Sigmoid colon (tissue), 7 donors: ENCODE measurements around the gene MIF4GD. TPM values are rescaled to one million over a fixed set of nuclear protein-coding genes. Genes with fewer than 3 reads are reported as not detected.

Experiments used
- DNase-seq: peaks from one replicate; pipeline ENCODE4 v3.0.0-alpha.2; 2019
- H3K27ac ChIP-seq, 4 donors: fragments of 200-600 bp; sonication (generic); one replicate each; pipeline ENCODE4 v1.5.1; 2016 to 2019; ENCODE audit warnings: mild to moderate bottlenecking in 1 of 4
- H3K27me3 ChIP-seq, 3 donors: fragments of 200-600 bp; sonication (generic); one replicate each; pipeline ENCODE4 v1.5.1; 2019; ENCODE audit warnings: mild to moderate bottlenecking in 1 of 3
- H3K36me3 ChIP-seq, 4 donors: fragments of 200-600 bp; sonication (generic); one replicate each; pipeline ENCODE4 v1.5.1; 2016 to 2019
- H3K4me1 ChIP-seq, 4 donors: fragments of 200-600 bp; sonication (generic); one replicate each; pipeline ENCODE4 v1.5.1; 2017 to 2019
- H3K4me3 ChIP-seq, 4 donors: fragments of 200-600 bp; sonication (generic); one replicate each; pipeline ENCODE4 v1.5.1; 2017 to 2019; ENCODE audit warnings: mild to moderate bottlenecking in 2 of 4, moderate library complexity in 1 of 4
- H3K9me3 ChIP-seq, 4 donors: fragments of 200-600 bp in 3 of 4; sonication (generic) in 3 of 4; one replicate each; pipeline versions ENCODE4 v1.5.1 to v1.6.1; 2013 to 2019
- CTCF ChIP-seq, 4 experiments: fragments of 450-650 bp in 3 of 4; fragments of 200-600 bp in 1 of 4; IDR thresholded peaks; one replicate each; pipeline ENCODE4 v1.5.1; 2016 to 2019; ENCODE audit warnings: antibody characterized with exemption in 4 of 4, mild to moderate bottlenecking in 3 of 4, moderate library complexity in 2 of 4
- EP300 ChIP-seq, 4 donors: sonication (generic); formaldehyde crosslinking; IDR thresholded peaks; one replicate each; pipeline ENCODE4 v1.6.1; 2017; ENCODE audit warnings: antibody characterized with exemption in 4 of 4
- POLR2A ChIP-seq, 2 donors: fragments of 450-650 bp; IDR thresholded peaks; one replicate each; pipeline ENCODE4 v1.6.1; 2016; ENCODE audit warnings: antibody characterized with exemption in 2 of 2, mild to moderate bottlenecking in 2 of 2, moderate library complexity in 2 of 2
- POLR2AphosphoS5 ChIP-seq, 4 donors: sonication (generic); formaldehyde crosslinking; IDR thresholded peaks; one replicate each; pipeline ENCODE4 v1.6.1; 2017; ENCODE audit warnings: antibody characterized with exemption in 4 of 4
- WGBS, 2 donors: extraction: QIAGEN DNeasy Blood & Tissue Kit; methylation state at CpG; one replicate each; pipeline ENCODE4 v1.1.7; 2013; 5-methylcytosine and 5-hydroxymethylcytosine counted together
- intact Hi-C: fragments of 100-400 bp; cut with DNase I; formaldehyde crosslinking; loops from one replicate; pipeline ENCODE4 v1.15.1; 2023
- polyA plus RNA-seq, 3 donors: library from polyadenylated mRNA; stranded (reverse); fragments of 200-250 nt; gene quantifications; one replicate each; pipeline ENCODE4 v1.2.3, GENCODE V29; 2013
- total RNA-seq, 4 donors: library from RNA; depleted of rRNA; stranded (reverse); fragments of >200 nt; gene quantifications; one replicate each; pipeline ENCODE4 v1.1.0, GENCODE V29; 2016
- donor health status: healthy with polysubstance abuse.
- donor health status: Bipolar disorder and iron deficiency.
- donor health status: healthy.

The MIF4GD gene, protein sequence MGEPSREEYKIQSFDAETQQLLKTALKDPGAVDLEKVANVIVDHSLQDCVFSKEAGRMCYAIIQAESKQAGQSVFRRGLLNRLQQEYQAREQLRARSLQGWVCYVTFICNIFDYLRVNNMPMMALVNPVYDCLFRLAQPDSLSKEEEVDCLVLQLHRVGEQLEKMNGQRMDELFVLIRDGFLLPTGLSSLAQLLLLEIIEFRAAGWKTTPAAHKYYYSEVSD
- total RNA-seq (10 to 100 TPM; 18.1 to 40.7 (median 26.2) TPM), polyA plus RNA-seq (10 to 100 TPM; 15.0 to 33.5 (median 19.0) TPM)

- intact Hi-C loops = loop anchor here (2.0 to 5.0 kb wide), 3 partner anchors 18 to 246 kb away; partner anchors contain the start of genes CASKIN2, GRB2, SLC25A19 and TSEN54
- 0 to 1% methylated on average over 39 of the region's 39 CpGs for WGBS, 2 donors
Measured at GRCh38 chr17:75270966-75271232, at the start of gene MIF4GD. TSS of gene MIF4GD (minus strand) at chr17:75271231. CDS start at chr17:75270195, 1,036 bp downstream.

DNA sequence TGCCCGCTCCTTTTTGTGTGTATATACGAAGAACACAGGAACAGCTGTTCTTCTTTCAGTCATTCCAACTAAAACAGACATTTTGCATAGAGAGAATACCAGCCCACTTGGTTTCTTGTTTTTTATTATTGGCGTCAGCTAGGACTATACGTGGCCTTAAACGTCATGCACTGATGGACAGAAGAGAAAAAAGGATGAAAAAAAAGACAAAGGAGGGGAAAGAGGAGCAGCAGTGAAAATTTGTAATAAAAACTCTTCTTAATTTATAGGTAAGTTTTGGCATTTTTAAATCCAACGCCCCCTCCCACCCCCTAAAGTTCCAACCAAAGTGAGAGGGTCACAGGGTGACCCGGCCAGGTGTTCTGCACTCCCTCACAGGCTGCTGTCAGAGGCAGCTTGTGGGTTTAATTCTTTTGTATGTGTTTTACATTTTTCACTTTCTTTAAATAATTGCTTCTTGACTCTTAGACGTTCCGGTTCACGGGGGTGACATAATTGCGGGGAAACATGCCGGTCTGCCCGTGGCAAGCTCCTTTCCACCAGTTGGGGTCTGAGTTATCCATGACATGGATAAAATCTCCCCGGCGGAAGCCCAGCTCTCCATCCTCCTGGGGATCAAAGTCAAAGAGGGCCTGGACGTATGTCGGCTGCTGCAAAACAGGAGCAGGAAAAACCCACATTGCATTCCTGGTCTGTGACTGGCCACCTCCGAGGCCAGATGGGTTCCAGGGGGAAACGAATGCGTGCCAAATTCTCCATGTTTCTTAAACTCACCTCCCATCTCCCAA is 49.1 kb upstream of the MIF4GD start:
- DNase-seq = no peak
- TF ChIP-seq POLR2A (IDR thresholded peaks at IDR 0.05) = no peak
- no peak for TF ChIP-seq EP300 (IDR thresholded peaks at IDR 0.05)
- no peak for TF ChIP-seq CTCF (IDR thresholded peaks at IDR 0.05)
- TF ChIP-seq POLR2AphosphoS5 (IDR thresholded peaks at IDR 0.05) = no peak
- no peak overlapping the region for H3K4me3 ChIP-seq
- no peaks in the 10 kb centered on the region for H3K27me3 ChIP-seq
- H3K4me1 ChIP-seq = peaks cover 0 to 25% (median 12%) of the 10 kb centered on the region in 4 donors
- H3K9me3 ChIP-seq = no peaks in the 10 kb centered on the region
- intact Hi-C loops = loop anchor here (5.0 kb wide), 1 partner anchor 197 kb away; the partner anchor contains the start of genes CASKIN2 and TSEN54
- peak overlapping the region in 3 of 4 donors; percentile 12 to 62 (median 19) for H3K27ac ChIP-seq
- H3K36me3 ChIP-seq = peaks cover 5 to 56% (median 18%) of the 10 kb centered on the region in 4 donors
- 82 to 89% methylated on average over 20 of the region's 20 CpGs for WGBS, 2 donors

More at GRCh38 chr17:75270966-75271232, at the start of gene MIF4GD:
- no peaks in the 10 kb centered on the region for H3K9me3 ChIP-seq
- DNase-seq = no peak
- H3K36me3 ChIP-seq = peaks cover 1 to 12% (median 12%) of the 10 kb centered on the region in 4 donors
- H3K4me1 ChIP-seq = peaks cover 0 to 32% (median 25%) of the 10 kb centered on the region in 4 donors
- H3K4me3 ChIP-seq = peak within 1 kb of the TSS; percentile 79 to 93 (median 87)
- TF ChIP-seq CTCF (IDR thresholded peaks at IDR 0.05) (no peak), EP300 (IDR thresholded peaks at IDR 0.05) (no peak), POLR2AphosphoS5 (IDR thresholded peaks at IDR 0.05) (no peak), POLR2A (IDR thresholded peaks at IDR 0.05) (no peak)
- no peaks in the 10 kb centered on the region for H3K27me3 ChIP-seq
- peak within 1 kb of the TSS; percentile 94 to 99 (median 96) for H3K27ac ChIP-seq

DNA sequence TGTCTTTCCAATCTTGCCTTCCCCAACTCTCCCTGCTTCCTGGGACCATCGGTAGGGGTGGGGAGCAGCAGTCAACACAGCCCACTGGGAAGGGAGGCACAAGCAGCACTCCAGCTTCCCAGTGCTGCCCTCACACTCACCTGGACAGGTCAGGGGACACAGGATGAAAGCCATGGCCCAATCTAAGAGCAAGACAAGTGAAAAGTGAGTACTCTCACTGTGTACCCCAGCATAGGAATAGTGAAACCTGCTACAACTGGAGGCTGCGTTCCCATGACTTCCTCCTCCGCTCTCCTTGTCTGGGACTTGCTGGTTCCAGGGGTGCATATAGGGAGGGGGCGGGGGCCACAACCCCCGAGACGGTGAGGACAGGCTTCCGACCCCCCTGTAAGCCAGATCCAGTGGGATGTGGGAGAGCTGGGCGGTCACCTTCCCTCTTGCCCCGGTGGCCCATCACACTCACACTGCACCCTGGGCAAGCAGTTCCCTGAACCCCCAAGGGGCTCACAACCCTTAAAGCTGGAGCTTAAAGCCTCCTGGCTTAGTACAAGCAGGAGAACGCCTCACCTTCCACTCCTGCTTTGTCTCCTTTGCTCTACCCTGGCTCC is 47.7 kb upstream of the MIF4GD start:
- H3K27ac ChIP-seq = peak overlapping the region in 3 of 4 donors; percentile 7 to 31 (median 21)
- no peaks in the 10 kb centered on the region for H3K27me3 ChIP-seq
- peaks cover 0 to 22% (median 10%) of the 10 kb centered on the region in 4 donors for H3K4me1 ChIP-seq
- TF ChIP-seq CTCF (IDR thresholded peaks at IDR 0.05) (no peak), POLR2A (IDR thresholded peaks at IDR 0.05) (no peak)
- WGBS, 2 donors = 93% methylated on average over 10 of the region's 10 CpGs
- intact Hi-C loops = no loop called here
- no peaks in the 10 kb centered on the region for H3K9me3 ChIP-seq
- no peak for DNase-seq
- H3K36me3 ChIP-seq = peaks cover 5 to 49% (median 15%) of the 10 kb centered on the region in 4 donors
- no peak overlapping the region for H3K4me3 ChIP-seq

DNA sequence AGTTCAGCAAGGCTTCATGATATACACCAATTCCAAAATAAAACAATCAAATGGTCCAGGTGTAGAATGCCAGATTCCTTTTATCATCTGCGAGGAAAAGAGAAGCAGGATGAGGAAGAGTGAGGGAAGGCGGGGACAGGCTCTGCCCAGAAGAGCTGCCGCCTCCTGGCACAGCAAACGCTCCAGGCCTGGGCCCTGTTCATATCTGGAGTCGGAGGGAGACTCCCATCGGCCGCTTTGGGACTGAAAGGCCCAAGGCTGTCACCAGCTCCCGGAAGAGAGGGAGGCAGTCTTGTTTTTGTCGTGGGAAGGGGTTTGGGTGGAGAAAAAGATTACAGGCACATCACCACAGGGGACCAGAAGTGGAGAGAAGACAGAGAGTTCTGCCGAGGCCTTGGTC is 47.2 kb upstream of the MIF4GD start:
- 80 to 85% methylated on average over 10 of the region's 10 CpGs for WGBS, 2 donors
- Histone ChIP-seq H3K27ac (peak overlapping the region in 3 of 4 donors; percentile 7 to 31 (median 21)), H3K9me3 (no peaks in the 10 kb centered on the region), H3K4me1 (peaks cover 0 to 17% (median 6%) of the 10 kb centered on the region in 4 donors), H3K4me3 (no peak overlapping the region), H3K27me3 (no peaks in the 10 kb centered on the region), H3K36me3 (peaks cover 5 to 44% (median 15%) of the 10 kb centered on the region in 4 donors)
- intact Hi-C loops = no loop called here
- TF ChIP-seq POLR2AphosphoS5 (IDR thresholded peaks at IDR 0.05) = no peak
- TF ChIP-seq CTCF (IDR thresholded peaks at IDR 0.05) = no peak
- TF ChIP-seq POLR2A (IDR thresholded peaks at IDR 0.05) = no peak
- no peak for TF ChIP-seq EP300 (IDR thresholded peaks at IDR 0.05)
- DNase-seq = no peak
